ENCODE results near the gene MND1.
"Not testable (repeated sequence)": the region's sequence is repeated elsewhere in the genome, so short reads cannot be mapped to it uniquely, and the experiment has no call there.

MND1 gene

GRCh38 chr4:153439831-153440230, 95.3 kb downstream of the MND1 start:
- DNase-seq (ENCODE audit: low read depth, low spot score) = no peak

- DNase-seq (ENCODE audit: low read depth, low spot score) = no peak
These were observed 96.0 kb downstream of the MND1 start for GRCh38 chr4:153440475-153440874.

GRCh38 chr4:153447175-153447905, 102.9 kb downstream of the MND1 start:
- DNase-seq (ENCODE audit: low read depth, low spot score) = no peak

GRCh38 chr4:153448003-153448731, 103.7 kb downstream of the MND1 start:
- no peak for DNase-seq (ENCODE audit: low read depth, low spot score)

GRCh38 chr4:153449338-153449737, 104.8 kb downstream of the MND1 start:
- DNase-seq (ENCODE audit: low read depth, low spot score) = no peak

- no peak for DNase-seq (ENCODE audit: low read depth, low spot score)
These were observed 106.0 kb downstream of the MND1 start for GRCh38 chr4:153450544-153450917.

- DNase-seq (ENCODE audit: low read depth, low spot score) = not testable (repeated sequence)
These were observed 106.7 kb downstream of the MND1 start for GRCh38 chr4:153451145-153451544.

- no peak for DNase-seq (ENCODE audit: low read depth, low spot score)
These were observed 107.6 kb downstream of the MND1 start for GRCh38 chr4:153451911-153452657.

- no peak for DNase-seq (ENCODE audit: low read depth, low spot score)
These were observed 108.3 kb downstream of the MND1 start for GRCh38 chr4:153452658-153453378.

GRCh38 chr4:153453402-153453801, 108.9 kb downstream of the MND1 start:
- DNase-seq (ENCODE audit: low read depth, low spot score) = no peak

GRCh38 chr4:153458969-153459368, 114.5 kb downstream of the MND1 start:
- no peak for DNase-seq (ENCODE audit: low read depth, low spot score)

GRCh38 chr4:153461549-153461948, 117.1 kb downstream of the MND1 start:
- DNase-seq (ENCODE audit: low read depth, low spot score) = not testable (repeated sequence)

GRCh38 chr4:153464068-153464467, 119.6 kb downstream of the MND1 start:
- DNase-seq (ENCODE audit: low read depth, low spot score) = no peak

All from activated naive CD8-positive, alpha-beta T cell treated with anti-CD3 and anti-CD28 coated beads, Interleukin-2, amount 50 U/mL, for 16 hours (primary cell).